Measurements from ENCODE around the gene DRC7. TPM values are rescaled to one million over a fixed set of nuclear protein-coding genes. Genes with fewer than 3 reads are reported as not detected.

DRC7 gene
- polyA plus RNA-seq, 1 of the 3 experiments (the other 2 are of a cell fraction) = 0.58 TPM

GRCh38 chr16:57680842-57681375 lies 13.7 kb upstream of the DRC7 start:
- no peak overlapping the region for H3K4me3 ChIP-seq (ENCODE audit: low read depth in 2 of 2, low read length in 1 of 2)
- no peak overlapping the region for H3K4me2 ChIP-seq
- no peak overlapping the region for H3K9ac ChIP-seq
- no peaks in the 10 kb centered on the region for H4K20me1 ChIP-seq (ENCODE audit: insufficient read depth)
- peaks cover 0 to 3% of the 10 kb centered on the region in 2 experiments; a peak in 1 of 4 replicates for H3K4me1 ChIP-seq (ENCODE audit: control insufficient read depth in 1 of 2, insufficient read depth in 2 of 2, low read depth in 1 of 2, low read length in 1 of 2)
- no peak for TF ChIP-seq GABPA (IDR thresholded peaks at IDR 0.05; ENCODE audit: low read depth)
- no peak for TF ChIP-seq MEF2A (IDR thresholded peaks at IDR 0.05; ENCODE audit: borderline replicate concordance, low read depth)
- no peak for TF ChIP-seq USF1 (IDR thresholded peaks at IDR 0.05; ENCODE audit: borderline replicate concordance, low read depth)
- no peak for TF ChIP-seq RAD21 (IDR thresholded peaks at IDR 0.05; ENCODE audit: low read length)
- no peak for TF ChIP-seq FOXJ3 (CRISPR knock-in tag; IDR thresholded peaks at IDR 0.05)
- TF ChIP-seq, protein P1, sequence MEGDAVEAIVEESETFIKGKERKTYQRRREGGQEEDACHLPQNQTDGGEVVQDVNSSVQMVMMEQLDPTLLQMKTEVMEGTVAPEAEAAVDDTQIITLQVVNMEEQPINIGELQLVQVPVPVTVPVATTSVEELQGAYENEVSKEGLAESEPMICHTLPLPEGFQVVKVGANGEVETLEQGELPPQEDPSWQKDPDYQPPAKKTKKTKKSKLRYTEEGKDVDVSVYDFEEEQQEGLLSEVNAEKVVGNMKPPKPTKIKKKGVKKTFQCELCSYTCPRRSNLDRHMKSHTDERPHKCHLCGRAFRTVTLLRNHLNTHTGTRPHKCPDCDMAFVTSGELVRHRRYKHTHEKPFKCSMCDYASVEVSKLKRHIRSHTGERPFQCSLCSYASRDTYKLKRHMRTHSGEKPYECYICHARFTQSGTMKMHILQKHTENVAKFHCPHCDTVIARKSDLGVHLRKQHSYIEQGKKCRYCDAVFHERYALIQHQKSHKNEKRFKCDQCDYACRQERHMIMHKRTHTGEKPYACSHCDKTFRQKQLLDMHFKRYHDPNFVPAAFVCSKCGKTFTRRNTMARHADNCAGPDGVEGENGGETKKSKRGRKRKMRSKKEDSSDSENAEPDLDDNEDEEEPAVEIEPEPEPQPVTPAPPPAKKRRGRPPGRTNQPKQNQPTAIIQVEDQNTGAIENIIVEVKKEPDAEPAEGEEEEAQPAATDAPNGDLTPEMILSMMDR (IDR thresholded peaks at IDR 0.05) = no peak
- TF ChIP-seq TCF12 (IDR thresholded peaks at IDR 0.05) = no peak
- no peak for TF ChIP-seq POLR2AphosphoS5 (IDR thresholded peaks at IDR 0.05; ENCODE audit: low read depth, low read length)
- TF ChIP-seq REST (IDR thresholded peaks at IDR 0.05; ENCODE audit: low read depth, low read length) = no peak
- TF ChIP-seq ELF1 (IDR thresholded peaks at IDR 0.05) = no peak
- no peak for TF ChIP-seq RCOR1 (IDR thresholded peaks at IDR 0.05; ENCODE audit: low read length)
- no peak overlapping the region for H3K27ac ChIP-seq (ENCODE audit: low read depth in 2 of 2, low read length in 1 of 2)
- H2AFZ ChIP-seq (ENCODE audit: low read depth) = no peak overlapping the region
- H3K9me2 ChIP-seq = no peaks in the 10 kb centered on the region
- no peaks in the 10 kb centered on the region for H3K9me3 ChIP-seq
- H3K79me2 ChIP-seq (ENCODE audit: insufficient read depth) = no peaks in the 10 kb centered on the region
- no peak for DNase-seq
- H3K27me3 ChIP-seq (ENCODE audit: insufficient read depth) = no peaks in the 10 kb centered on the region
- ChIA-PET CTCF (interaction anchor here (0.6 to 1.5 kb wide), 2 partner anchors 31 to 195 kb away, joined by 3 to 5 read pairs; no protein-coding TSS in a partner anchor), POLR2A (no interaction called here)
- H3K36me3 ChIP-seq (replicated peaks in 1 of 2; ENCODE audit: control insufficient read depth in 1 of 2, insufficient read depth in 2 of 2, low read length in 1 of 2) = no peaks in the 10 kb centered on the region
- no peaks in the 10 kb centered on the region for H3F3A ChIP-seq (replicated peaks; ENCODE audit: insufficient read depth)
- whole genome bisulfite sequencing (ENCODE audit: low lambda C conversion rate) = 89% methylated on average over 4 of the region's 5 CpGs
